DMS 273 (cell line): Measurements from ENCODE around the gene GPRC5B.

Source experiments
- DNase-seq: peaks from one replicate; lab custom pipeline; 2025; ENCODE audit not compliant: unreplicated experiment; lab: John Stamatoyannopoulos, UW

GPRC5B gene

GRCh38 chr16:19872179-19872863 lies 12.3 kb downstream of the GPRC5B start:
- peak; percentile 13 for DNase-seq

GRCh38 chr16:19871721-19872120 lies 12.9 kb downstream of the GPRC5B start:
- DNase-seq, result no peak

- no peak for DNase-seq
Observed at GRCh38 chr16:19868421-19868820, 16.2 kb downstream of the GPRC5B start.

- no peak for DNase-seq
Observed at GRCh38 chr16:19864566-19864965, 20.1 kb downstream of the GPRC5B start.

DNA sequence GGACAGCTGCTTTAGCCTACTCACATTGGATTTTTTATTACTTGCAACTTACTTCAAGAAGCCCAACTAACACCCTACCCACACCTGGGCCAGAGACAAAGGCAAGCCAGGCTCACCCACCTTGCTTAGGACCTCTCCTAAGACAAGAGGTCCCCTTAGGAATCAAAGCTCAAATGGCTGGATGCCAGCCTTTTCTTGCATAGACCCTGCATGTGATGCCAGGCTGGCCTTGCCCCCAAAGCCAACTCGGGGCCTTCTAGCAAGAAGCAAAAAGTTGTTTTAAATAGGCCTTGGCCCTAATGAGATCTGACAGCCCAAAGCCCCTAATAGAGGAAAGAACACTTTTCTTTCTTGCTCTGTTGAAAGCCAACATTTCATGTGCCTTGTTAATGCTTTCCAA lies 20.7 kb downstream of the GPRC5B start:
- DNase-seq, result no peak

DNA sequence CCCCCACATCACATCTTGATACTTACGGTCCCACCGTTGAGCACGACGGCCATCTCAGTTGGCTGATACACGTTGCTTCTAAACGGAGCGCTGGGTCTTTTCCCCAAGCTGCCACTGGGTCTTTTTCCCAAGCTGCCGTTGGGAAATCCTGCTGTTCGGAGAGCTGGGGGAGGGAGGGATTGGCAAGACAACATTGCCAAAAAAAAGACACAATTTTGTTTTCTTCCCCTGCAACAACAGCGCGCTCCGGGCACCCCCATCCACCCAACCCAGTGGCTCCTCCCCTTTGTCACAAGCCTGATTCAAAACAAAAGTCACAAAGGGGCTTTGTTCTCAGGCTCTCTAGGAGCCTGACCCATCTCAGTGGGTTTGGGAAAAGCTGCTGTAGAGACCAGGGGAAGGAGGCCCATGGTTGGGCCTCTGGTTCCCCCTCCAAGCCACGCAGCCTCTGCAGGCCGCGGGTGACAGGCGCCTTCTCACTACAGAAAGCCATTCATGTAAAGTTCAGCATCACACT lies 22.8 kb downstream of the GPRC5B start:
- no peak for DNase-seq

DNA sequence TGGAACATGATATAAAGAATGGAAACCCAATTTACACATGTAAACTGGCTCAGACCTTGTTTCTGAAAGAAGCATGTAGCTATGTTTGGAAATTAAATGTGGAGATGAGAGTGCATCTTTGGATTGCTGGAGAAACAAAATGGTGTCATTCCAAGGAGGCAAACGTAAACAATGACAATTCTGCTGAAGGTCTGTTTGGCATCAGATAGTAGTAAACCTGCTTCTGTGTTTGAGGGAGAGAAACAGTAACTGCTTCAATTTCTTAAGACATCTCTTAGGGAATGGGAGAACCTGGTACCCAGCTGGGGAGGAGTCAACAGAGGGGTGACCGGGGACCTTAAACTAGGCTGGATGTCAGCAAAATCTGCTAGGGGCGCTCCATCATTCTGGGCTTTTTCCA lies 23.5 kb downstream of the GPRC5B start:
- no peak for DNase-seq

DNA sequence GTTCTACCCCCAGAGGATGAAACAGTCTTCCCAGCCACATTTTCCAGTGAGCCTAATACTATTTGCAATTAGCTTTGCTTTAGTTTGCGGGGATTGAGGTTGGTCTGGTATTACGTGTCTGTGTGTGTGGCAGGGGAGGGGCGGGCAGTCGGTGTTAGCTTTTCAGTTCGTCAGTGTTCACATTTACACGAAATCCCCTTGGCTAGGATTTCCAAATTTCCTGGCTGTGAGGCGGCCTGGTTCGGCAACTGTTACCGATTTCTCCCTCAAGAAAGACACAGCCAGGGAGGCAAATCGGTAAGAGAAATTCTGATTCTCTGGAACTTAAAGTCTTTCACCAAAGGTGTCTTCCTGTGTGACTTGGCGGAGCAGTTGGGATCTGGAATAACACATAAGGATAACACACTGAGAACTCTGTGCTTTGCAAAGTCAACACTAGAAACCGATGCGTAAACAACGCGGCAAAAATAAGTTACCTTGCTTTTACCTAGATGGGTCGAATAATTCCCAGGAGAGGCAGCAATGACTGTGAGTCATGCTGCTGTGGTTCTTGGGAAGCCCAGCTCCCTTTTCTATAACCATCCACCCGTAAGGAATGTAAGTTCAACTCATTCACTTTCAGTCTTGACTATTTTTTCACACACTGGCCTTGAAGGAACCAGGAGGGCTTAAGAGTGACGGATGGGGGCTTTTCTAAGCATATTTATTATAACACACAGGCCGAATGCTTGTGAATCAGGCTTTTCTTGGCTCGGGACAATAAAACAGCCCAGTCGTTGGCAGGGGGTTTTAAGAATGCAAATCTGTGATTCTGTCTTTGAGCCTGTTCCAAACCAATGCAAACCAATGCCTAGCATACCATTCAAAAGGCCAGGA lies 24.2 kb downstream of the GPRC5B start:
- no peak for DNase-seq

DNA sequence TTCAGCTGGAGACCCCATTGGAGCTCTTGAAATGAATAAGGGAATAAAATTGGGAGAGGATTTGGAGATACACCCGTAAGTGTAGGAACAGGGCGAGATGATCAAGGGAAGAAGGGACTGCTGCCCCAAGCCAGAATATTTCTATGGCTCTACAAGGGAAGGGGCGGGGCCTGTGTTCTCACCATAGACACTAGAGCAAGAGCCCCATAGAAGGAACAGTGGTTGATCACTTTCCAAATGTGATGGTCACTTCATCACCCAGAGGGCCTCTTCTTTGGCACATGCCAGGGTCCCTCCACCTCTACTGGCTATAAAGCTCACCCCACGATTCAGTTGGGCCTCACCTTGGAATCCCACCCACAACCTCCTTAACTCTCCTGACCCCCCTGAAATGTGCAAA lies 25.0 kb downstream of the GPRC5B start:
- DNase-seq, result no peak

- DNase-seq, result no peak
Observed at GRCh38 chr16:19859166-19859565, 25.5 kb downstream of the GPRC5B start.

DNA sequence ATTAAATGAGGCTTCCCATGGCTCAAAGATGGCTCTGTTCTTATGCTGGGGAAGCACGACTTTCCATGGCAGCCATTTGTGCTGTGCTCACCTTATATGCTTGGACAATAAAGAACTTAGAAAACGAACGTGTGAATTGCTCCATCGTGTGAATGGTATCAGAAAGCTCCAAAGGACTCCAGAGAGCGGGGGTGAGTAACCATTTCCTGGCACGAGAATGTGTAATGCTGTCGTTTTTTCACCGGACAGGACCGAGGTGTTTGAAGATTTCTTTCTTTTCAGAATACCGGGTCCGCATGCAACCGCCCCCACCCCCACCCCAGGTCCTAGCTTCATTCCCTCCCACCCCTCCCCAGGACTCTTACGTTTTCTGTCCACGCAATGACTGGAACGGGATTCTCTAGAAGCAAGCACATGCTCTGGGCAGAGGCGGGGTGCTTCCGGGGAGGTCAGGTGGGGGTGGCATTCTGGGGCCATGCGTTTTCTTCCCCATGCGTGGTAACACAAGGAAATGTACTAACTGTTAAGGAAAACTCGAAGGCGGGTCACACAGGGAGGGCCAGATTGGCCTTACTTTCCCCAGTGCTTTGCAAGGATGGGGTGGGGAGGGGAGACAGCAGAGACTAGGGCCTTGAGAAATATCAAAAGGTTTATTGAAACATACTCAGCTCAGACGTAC lies 26.2 kb downstream of the GPRC5B start:
- no peak for DNase-seq

GRCh38 chr16:19857593-19858339 lies 26.9 kb downstream of the GPRC5B start:
- DNase-seq, result no peak

GRCh38 chr16:19856120-19856519 lies 28.5 kb downstream of the GPRC5B start:
- no peak for DNase-seq

GRCh38 chr16:19854543-19854876 lies 30.1 kb downstream of the GPRC5B start:
- DNase-seq, result no peak

DNA sequence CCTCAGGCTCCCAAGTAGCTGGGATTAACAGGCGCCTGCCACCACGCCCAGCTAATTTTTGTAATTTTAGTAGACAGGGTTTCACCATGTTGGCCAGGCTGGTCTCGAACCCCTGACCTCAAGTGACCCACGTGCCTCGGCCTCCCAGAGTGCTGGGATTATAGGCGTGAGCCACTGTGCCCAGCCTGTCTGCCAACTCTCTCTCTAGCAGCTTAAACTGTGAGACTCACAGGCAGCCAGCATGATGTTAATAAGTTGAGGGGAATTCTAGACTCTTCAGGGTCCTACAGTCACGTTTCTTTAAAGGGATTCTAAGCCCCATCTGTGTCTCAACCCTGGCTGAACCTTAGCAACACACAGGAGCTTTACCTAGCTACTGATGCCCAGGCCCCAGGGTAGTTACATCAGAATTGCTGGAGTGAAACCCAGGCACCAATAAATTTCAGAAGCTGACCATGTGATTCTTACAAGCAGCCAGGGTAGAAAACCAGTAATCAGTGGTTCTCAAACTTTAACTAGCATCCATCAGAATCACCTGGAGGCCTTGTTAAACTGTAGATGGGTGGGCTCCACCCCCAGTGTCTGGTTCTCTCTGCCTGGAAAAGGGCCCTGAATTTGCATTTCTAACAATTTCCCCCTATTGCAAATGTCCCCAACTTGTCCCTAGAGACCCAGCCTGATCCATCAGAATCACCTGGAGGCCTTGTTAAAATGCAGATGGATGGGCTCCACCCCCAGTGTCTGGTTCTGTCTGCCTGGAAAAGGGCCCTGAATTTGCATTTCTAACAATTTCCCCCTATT lies 30.7 kb downstream of the GPRC5B start:
- DNase-seq, result peak; percentile 48

- DNase-seq, result peak; percentile 22
Observed at GRCh38 chr16:19853132-19853741, 31.4 kb downstream of the GPRC5B start.

DNA sequence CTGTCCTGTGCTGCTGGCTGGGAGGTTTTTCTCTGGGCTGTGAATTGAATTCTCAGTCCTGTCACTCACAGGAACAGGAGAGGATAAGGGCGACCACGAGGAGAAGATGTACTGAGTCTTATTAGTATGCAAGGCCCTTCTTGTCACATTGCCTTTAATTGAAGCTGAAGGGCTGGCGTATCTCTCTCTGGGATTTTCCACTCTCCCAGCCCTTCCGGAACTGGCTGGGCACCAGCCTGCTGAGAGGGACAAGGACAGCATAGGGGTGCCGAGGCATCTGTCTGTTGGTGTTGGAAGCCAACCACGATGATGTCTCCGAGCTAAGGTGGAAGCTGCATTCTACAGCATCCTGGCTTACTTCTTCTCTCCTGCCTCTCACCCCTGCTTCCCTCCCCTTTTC lies 33.2 kb downstream of the GPRC5B start:
- DNase-seq, result no peak

GRCh38 chr16:19850131-19850817 lies 34.4 kb downstream of the GPRC5B start:
- DNase-seq, result no peak

GRCh38 chr16:19848756-19849155 lies 35.9 kb downstream of the GPRC5B start:
- no peak for DNase-seq
